Loucy (cell line): Measurements from ENCODE around the gene RUSF1.

Experiments used
- EZH2phosphoT487 ChIP-seq: fragments of 200-600 bp; IDR thresholded peaks from 2 replicates; pipeline ENCODE4 v1.6.1; 2018; ENCODE audit warnings: antibody characterized with exemption, mild to moderate bottlenecking, moderate library complexity, borderline replicate concordance
- TF ChIP-seq, protein P1 (sequence below): fragments of 200-600 bp; sonication (generic); conservative IDR thresholded peaks from 2 replicates; pipeline ENCODE4 v1.5.1; 2014; ENCODE audit warnings: mild to moderate bottlenecking, antibody characterized with exemption, low read length

DNA sequence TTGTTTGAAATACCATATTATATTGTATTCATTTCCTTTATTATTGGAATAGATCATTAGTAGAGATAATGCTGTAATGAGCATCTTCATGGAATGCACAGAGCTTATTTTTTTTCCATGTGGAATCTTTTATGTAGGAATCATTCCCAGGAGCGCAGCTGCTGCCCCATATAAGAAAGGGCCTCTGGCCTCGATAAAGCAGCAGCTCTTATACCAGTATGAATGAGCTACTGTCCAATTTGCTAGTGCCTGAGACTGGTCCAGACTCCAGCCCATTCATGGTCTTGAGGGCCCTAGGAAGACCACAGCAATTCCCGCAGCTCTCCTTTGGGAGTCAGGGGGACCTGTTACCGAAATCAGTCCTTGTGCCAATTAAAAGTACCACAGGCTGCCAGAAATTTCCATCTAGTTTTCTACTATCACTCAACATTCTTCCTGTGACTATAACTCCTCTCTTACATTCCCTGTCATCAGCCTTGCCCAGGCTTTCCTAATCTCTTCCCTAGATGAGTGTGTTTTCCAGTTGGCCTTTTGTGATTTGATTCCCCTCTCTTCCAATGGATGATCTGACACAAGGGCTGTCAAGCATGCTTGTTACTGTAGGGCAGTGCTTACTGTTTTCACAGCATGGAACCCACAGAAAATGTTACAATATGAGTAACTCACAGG is 67.5 kb downstream of the RUSF1 start:
- TF ChIP-seq, protein P1, sequence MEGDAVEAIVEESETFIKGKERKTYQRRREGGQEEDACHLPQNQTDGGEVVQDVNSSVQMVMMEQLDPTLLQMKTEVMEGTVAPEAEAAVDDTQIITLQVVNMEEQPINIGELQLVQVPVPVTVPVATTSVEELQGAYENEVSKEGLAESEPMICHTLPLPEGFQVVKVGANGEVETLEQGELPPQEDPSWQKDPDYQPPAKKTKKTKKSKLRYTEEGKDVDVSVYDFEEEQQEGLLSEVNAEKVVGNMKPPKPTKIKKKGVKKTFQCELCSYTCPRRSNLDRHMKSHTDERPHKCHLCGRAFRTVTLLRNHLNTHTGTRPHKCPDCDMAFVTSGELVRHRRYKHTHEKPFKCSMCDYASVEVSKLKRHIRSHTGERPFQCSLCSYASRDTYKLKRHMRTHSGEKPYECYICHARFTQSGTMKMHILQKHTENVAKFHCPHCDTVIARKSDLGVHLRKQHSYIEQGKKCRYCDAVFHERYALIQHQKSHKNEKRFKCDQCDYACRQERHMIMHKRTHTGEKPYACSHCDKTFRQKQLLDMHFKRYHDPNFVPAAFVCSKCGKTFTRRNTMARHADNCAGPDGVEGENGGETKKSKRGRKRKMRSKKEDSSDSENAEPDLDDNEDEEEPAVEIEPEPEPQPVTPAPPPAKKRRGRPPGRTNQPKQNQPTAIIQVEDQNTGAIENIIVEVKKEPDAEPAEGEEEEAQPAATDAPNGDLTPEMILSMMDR: no peak
- no peak for TF ChIP-seq EZH2phosphoT487
